Right atrium auricular region (tissue), 2 donors: ENCODE results near the gene TRAF3. TPM values are rescaled to one million over a fixed set of nuclear protein-coding genes. Genes with fewer than 3 reads are reported as not detected.

ENCODE experiments used
- DNase-seq: peaks from one replicate; pipeline ENCODE4 v3.0.0-alpha.2; 2019; ENCODE audit warnings: low spot score
- H3K27ac ChIP-seq, 2 donors: fragments of 200-600 bp; sonication (generic); 1 replicate in 1 of 2; 2 replicates in 1 of 2; pipeline ENCODE4 v1.5.1; 2016 to 2019
- H3K27me3 ChIP-seq, 2 donors: fragments of 200-600 bp; sonication (generic); one replicate each; pipeline versions ENCODE4 v1.5.1 to v1.6.0; 2017 to 2019
- H3K36me3 ChIP-seq: fragments of 200-600 bp; sonication (generic); one replicate; pipeline ENCODE4 v1.5.1; 2016
- H3K4me1 ChIP-seq, 2 donors: fragments of 200-600 bp; sonication (generic); one replicate each; pipeline versions ENCODE4 v1.5.1 to v1.6.0; 2017 to 2019
- H3K4me3 ChIP-seq, 2 donors: fragments of 200-600 bp; sonication (generic); 1 replicate in 1 of 2; 2 replicates in 1 of 2; pipeline ENCODE4 v1.5.1; 2017 to 2019; ENCODE audit warnings: mild to moderate bottlenecking in 1 of 2, moderate library complexity in 1 of 2
- H3K9me3 ChIP-seq, 2 donors: fragments of 200-600 bp; sonication (generic); one replicate each; pipeline ENCODE4 v1.5.1; 2019
- CTCF ChIP-seq, 2 donors: fragments of 200-600 bp; sonication (generic); IDR thresholded peaks; one replicate each; pipeline ENCODE4 v1.5.1; 2019; ENCODE audit warnings: antibody characterized with exemption in 2 of 2
- total RNA-seq, 2 donors: library from RNA; depleted of rRNA; stranded (reverse); fragments of >200 nt; gene quantifications; one replicate each; pipeline ENCODE4 v1.1.0, GENCODE V29; 2016

TRAF3 gene
- total RNA-seq, 2 donors from 2014 or later, result 9.1 to 10.0 TPM

- no peak for TF ChIP-seq CTCF (IDR thresholded peaks at IDR 0.05)
- peaks cover 0 to 14% of the 10 kb centered on the region in 2 donors for H3K4me1 ChIP-seq
- H3K36me3 ChIP-seq, result peaks cover 6% of the 10 kb centered on the region
- DNase-seq, result no peak
- H3K9me3 ChIP-seq, result no peaks in the 10 kb centered on the region
- no peak overlapping the region for H3K27ac ChIP-seq
- H3K4me3 ChIP-seq, result no peak overlapping the region
- no peaks in the 10 kb centered on the region for H3K27me3 ChIP-seq
Observed at GRCh38 chr14:102827716-102828115, 50.5 kb downstream of the TRAF3 start.

- peaks cover 0 to 14% of the 10 kb centered on the region in 2 donors for H3K4me1 ChIP-seq
- no peaks in the 10 kb centered on the region for H3K9me3 ChIP-seq
- no peaks in the 10 kb centered on the region for H3K27me3 ChIP-seq
- H3K27ac ChIP-seq, result no peak overlapping the region
- no peak for TF ChIP-seq CTCF (IDR thresholded peaks at IDR 0.05)
- no peak for DNase-seq
- H3K4me3 ChIP-seq, result no peak overlapping the region
- peaks cover 6% of the 10 kb centered on the region for H3K36me3 ChIP-seq
Observed at GRCh38 chr14:102828151-102828550, 50.9 kb downstream of the TRAF3 start.

- Histone ChIP-seq H3K4me1 (peaks cover 0 to 13% of the 10 kb centered on the region in 2 donors), H3K27me3 (no peaks in the 10 kb centered on the region), H3K4me3 (no peak overlapping the region), H3K36me3 (peaks cover 6% of the 10 kb centered on the region), H3K27ac (no peak overlapping the region), H3K9me3 (no peaks in the 10 kb centered on the region)
- DNase-seq, result no peak
- no peak for TF ChIP-seq CTCF (IDR thresholded peaks at IDR 0.05)
Observed at GRCh38 chr14:102829016-102829548, 51.8 kb downstream of the TRAF3 start.

- Histone ChIP-seq H3K27ac (no peak overlapping the region), H3K4me3 (no peak overlapping the region), H3K4me1 (no peaks in the 10 kb centered on the region), H3K36me3 (peaks cover 6% of the 10 kb centered on the region), H3K9me3 (no peaks in the 10 kb centered on the region), H3K27me3 (no peaks in the 10 kb centered on the region)
- no peak for TF ChIP-seq CTCF (IDR thresholded peaks at IDR 0.05)
- no peak for DNase-seq
Observed at GRCh38 chr14:102830474-102831045, 53.3 kb downstream of the TRAF3 start.

GRCh38 chr14:102831163-102831804 is 54.0 kb downstream of the TRAF3 start:
- DNase-seq, result no peak
- H3K27me3 ChIP-seq, result no peaks in the 10 kb centered on the region
- H3K27ac ChIP-seq, result no peak overlapping the region
- no peak for TF ChIP-seq CTCF (IDR thresholded peaks at IDR 0.05)
- no peaks in the 10 kb centered on the region for H3K4me1 ChIP-seq
- no peaks in the 10 kb centered on the region for H3K9me3 ChIP-seq
- peaks cover 6% of the 10 kb centered on the region for H3K36me3 ChIP-seq
- no peak overlapping the region for H3K4me3 ChIP-seq
